ENCODE measurements around the gene OR51B4. TPM values are rescaled to one million over a fixed set of nuclear protein-coding genes. Genes with fewer than 3 reads are reported as not detected.
"Not testable (repeated sequence)": the region's sequence is repeated elsewhere in the genome, so short reads cannot be mapped to it uniquely, and the experiment has no call there.

Gene OR51B4
- total RNA-seq, 1 donor, result not detected

DNA sequence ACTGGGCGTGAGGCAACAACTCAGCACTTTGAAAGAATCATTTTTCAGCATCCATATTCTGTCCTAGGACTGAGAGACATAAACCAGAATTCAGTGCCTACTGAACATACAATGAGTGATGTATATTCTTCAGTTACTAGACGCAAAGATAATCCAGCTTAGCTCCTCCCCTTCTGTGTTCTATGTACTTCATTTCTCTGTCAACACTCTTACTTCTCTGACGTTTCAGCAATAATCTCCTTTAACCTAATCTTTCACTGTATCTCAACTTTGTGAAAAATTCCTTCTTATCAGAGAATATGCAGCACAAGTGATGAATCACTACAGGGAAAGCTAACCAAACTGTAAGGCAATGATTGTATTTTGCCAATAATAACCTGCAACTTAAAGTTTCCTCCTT, 44.1 kb upstream of the OR51B4 start:
- peak overlapping the region; percentile 40 for H3K27ac ChIP-seq (ENCODE audit: low read depth, low read length)
- no peak for TF ChIP-seq CTCF (IDR thresholded peaks at IDR 0.05; ENCODE audit: extremely low read depth, low read depth, low read length)

DNA sequence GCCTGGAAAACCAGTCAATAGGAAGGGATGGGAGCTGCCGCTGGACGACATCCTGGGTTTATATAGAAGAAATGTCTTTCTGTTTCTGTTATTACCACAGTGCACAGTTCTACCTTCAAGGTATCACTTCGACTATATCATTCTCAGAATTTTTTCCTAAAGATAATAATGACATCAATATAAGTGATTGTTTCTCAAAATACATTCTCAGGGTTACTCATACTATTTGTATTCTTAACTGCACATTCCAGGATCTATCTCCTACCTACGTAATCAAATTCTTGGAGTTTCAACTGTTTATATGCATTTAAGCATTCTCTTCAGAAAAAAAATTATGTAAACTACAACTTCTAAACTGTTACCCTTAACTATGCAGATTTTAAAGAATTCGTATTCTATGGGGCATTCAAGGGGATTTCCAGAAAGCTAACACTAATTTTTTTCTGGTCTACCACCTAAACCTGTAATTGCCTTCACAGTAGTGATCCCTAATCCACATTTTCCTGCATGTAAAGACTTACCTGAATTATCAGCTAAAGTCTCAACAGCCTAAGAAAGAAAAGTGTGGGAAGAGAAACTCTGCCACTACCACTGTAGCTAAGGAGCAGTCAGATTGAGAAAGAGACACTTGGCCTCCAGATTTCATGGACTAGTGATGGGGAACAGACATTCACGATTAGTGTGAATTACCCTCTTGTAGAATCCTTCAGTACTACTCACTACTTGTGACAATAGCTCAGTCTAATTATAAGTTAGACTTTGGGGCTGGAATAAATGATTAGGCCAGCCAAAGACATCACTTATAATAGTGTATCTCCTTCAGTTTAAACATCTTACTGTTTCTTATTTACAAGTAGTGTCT, 42.0 kb upstream of the OR51B4 start, which contains the start of gene OR51B5:
TSS of gene OR51B5 (minus strand) at position 51 of the 862 bp plus-strand sequence. CDS start at position 51, 0 bp downstream.
- Histone ChIP-seq H3K36me3 (ENCODE audit: insufficient read depth, low read length) (no peaks in the 10 kb centered on the region), H3K4me1 (ENCODE audit: insufficient read depth, low read length) (peaks cover 26% of the 10 kb centered on the region), H3K27me3 (ENCODE audit: insufficient read depth, low read length) (no peaks in the 10 kb centered on the region), H3K9me3 (ENCODE audit: low read depth, low read length) (no peaks in the 10 kb centered on the region), H3K27ac (ENCODE audit: low read depth, low read length) (peak within 1 kb of the TSS; percentile 58), H3K4me2 (ENCODE audit: insufficient read depth, low read length) (no peak within 1 kb of the TSS), H2AFZ (ENCODE audit: low read length) (no peak within 1 kb of the TSS), H3K4me3 (ENCODE audit: insufficient read depth, low read length) (no peak within 1 kb of the TSS), H4K20me1 (ENCODE audit: insufficient read depth, low read length) (no peaks in the 10 kb centered on the region), H3K79me2 (ENCODE audit: insufficient read depth, low read length) (no peaks in the 10 kb centered on the region)
- no peak for DNase-seq (ENCODE audit: insufficient read length, low spot score, missing footprints)
- no peak for TF ChIP-seq CTCF (IDR thresholded peaks at IDR 0.05; ENCODE audit: extremely low read depth, low read depth, low read length)

More for the DNA sequence above, 44.1 kb upstream of the OR51B4 start:
- H3K4me2 ChIP-seq (ENCODE audit: insufficient read depth, low read length), result no peak overlapping the region
- H3K27me3 ChIP-seq (ENCODE audit: insufficient read depth, low read length), result no peaks in the 10 kb centered on the region
- peaks cover 29% of the 10 kb centered on the region for H3K4me1 ChIP-seq (ENCODE audit: insufficient read depth, low read length)
- no peak overlapping the region for H3K4me3 ChIP-seq (ENCODE audit: insufficient read depth, low read length)
- no peaks in the 10 kb centered on the region for H3K36me3 ChIP-seq (ENCODE audit: insufficient read depth, low read length)
- H3K79me2 ChIP-seq (ENCODE audit: insufficient read depth, low read length), result no peaks in the 10 kb centered on the region
- H4K20me1 ChIP-seq (ENCODE audit: insufficient read depth, low read length), result no peaks in the 10 kb centered on the region
- H2AFZ ChIP-seq (ENCODE audit: low read length), result peak overlapping the region; percentile 62
- no peaks in the 10 kb centered on the region for H3K9me3 ChIP-seq (ENCODE audit: low read depth, low read length)
- no peak for DNase-seq (ENCODE audit: insufficient read length, low spot score, missing footprints)

- Histone ChIP-seq H3K4me3 (ENCODE audit: insufficient read depth, low read length) (no peak overlapping the region), H3K4me1 (ENCODE audit: insufficient read depth, low read length) (peaks cover 16% of the 10 kb centered on the region), H3K4me2 (ENCODE audit: insufficient read depth, low read length) (no peak overlapping the region), H3K79me2 (ENCODE audit: insufficient read depth, low read length) (no peaks in the 10 kb centered on the region), H2AFZ (ENCODE audit: low read length) (no peak overlapping the region), H3K27ac (ENCODE audit: low read depth, low read length) (no peak overlapping the region), H3K36me3 (ENCODE audit: insufficient read depth, low read length) (no peaks in the 10 kb centered on the region), H3K27me3 (ENCODE audit: insufficient read depth, low read length) (no peaks in the 10 kb centered on the region), H4K20me1 (ENCODE audit: insufficient read depth, low read length) (no peaks in the 10 kb centered on the region), H3K9me3 (ENCODE audit: low read depth, low read length) (no peaks in the 10 kb centered on the region)
- no peak for TF ChIP-seq CTCF (IDR thresholded peaks at IDR 0.05; ENCODE audit: extremely low read depth, low read depth, low read length)
- DNase-seq (ENCODE audit: insufficient read length, low spot score, missing footprints), result no peak
These were observed 38.1 kb upstream of the OR51B4 start for GRCh38 chr11:5339771-5340322.

GRCh38 chr11:5337253-5337652, 35.5 kb upstream of the OR51B4 start:
- H3K4me2 ChIP-seq (ENCODE audit: insufficient read depth, low read length); H3K27ac ChIP-seq (ENCODE audit: low read depth, low read length); H3K36me3 ChIP-seq (ENCODE audit: insufficient read depth, low read length); DNase-seq (ENCODE audit: insufficient read length, low spot score, missing footprints); H2AFZ ChIP-seq (ENCODE audit: low read length); H3K4me3 ChIP-seq (ENCODE audit: insufficient read depth, low read length); H3K27me3 ChIP-seq (ENCODE audit: insufficient read depth, low read length); H4K20me1 ChIP-seq (ENCODE audit: insufficient read depth, low read length); H3K79me2 ChIP-seq (ENCODE audit: insufficient read depth, low read length); H3K9me3 ChIP-seq (ENCODE audit: low read depth, low read length): not testable (repeated sequence)
- H3K4me1 ChIP-seq (ENCODE audit: insufficient read depth, low read length), result peaks cover 16% of the 10 kb centered on the region

Data from osteoblast (primary cell).